ENCODE measurements around the gene COL18A1. TPM values are rescaled to one million over a fixed set of nuclear protein-coding genes. Genes with fewer than 3 reads are reported as not detected.

Gene COL18A1
- total RNA-seq, 1 experiment from 2014 or later = 3.3 TPM

- Histone ChIP-seq H3K27ac (ENCODE audit: low read depth, low read length, poor library complexity, severe bottlenecking) (no peak overlapping the region), H3K4me3 (ENCODE audit: low read depth, low read length, poor library complexity, severe bottlenecking) (no peak overlapping the region), H3K36me3 (ENCODE audit: insufficient read depth, low read length, poor library complexity, severe bottlenecking) (no peaks in the 10 kb centered on the region), H3K4me1 (ENCODE audit: insufficient read depth, low read length, poor library complexity, severe bottlenecking) (no peaks in the 10 kb centered on the region), H3K27me3 (replicated peaks; ENCODE audit: insufficient read depth, low read depth, low read length, poor library complexity) (no peaks in the 10 kb centered on the region), H3K9me3 (ENCODE audit: low read depth, low read length, poor library complexity, severe bottlenecking) (no peaks in the 10 kb centered on the region)
- TF ChIP-seq CTCF (conservative IDR thresholded peaks at IDR 0.05; ENCODE audit: low read depth, low read length) (no peak), EZH2 (IDR thresholded peaks at IDR 0.05; ENCODE audit: borderline replicate concordance, low read depth, low read length, poor library complexity, severe bottlenecking) (no peak)
- BruUV-seq (replicated peaks) = no TSS peak
- intact Hi-C loops (cut with micrococcal nuclease; ENCODE audit: unreplicated experiment) = no loop called here
- ChIA-PET CTCF (no interaction called here), POLR2A (ENCODE audit: low non-redundant PET) (no interaction called here)
- no peak for DNase-seq (ENCODE audit: low spot score)
Observed at GRCh38 chr21:45432575-45433255, 27.8 kb downstream of the COL18A1 start.

- no peak for DNase-seq (ENCODE audit: low spot score)
- ChIA-PET CTCF (no interaction called here), POLR2A (ENCODE audit: low non-redundant PET) (no interaction called here)
- Histone ChIP-seq H3K4me1 (ENCODE audit: insufficient read depth, low read length, poor library complexity, severe bottlenecking) (no peaks in the 10 kb centered on the region), H3K27ac (ENCODE audit: low read depth, low read length, poor library complexity, severe bottlenecking) (no peak overlapping the region), H3K9me3 (ENCODE audit: low read depth, low read length, poor library complexity, severe bottlenecking) (no peaks in the 10 kb centered on the region), H3K27me3 (replicated peaks; ENCODE audit: insufficient read depth, low read depth, low read length, poor library complexity) (no peaks in the 10 kb centered on the region), H3K4me3 (ENCODE audit: low read depth, low read length, poor library complexity, severe bottlenecking) (no peak overlapping the region), H3K36me3 (ENCODE audit: insufficient read depth, low read length, poor library complexity, severe bottlenecking) (no peaks in the 10 kb centered on the region)
- intact Hi-C loops (cut with micrococcal nuclease; ENCODE audit: unreplicated experiment) = no loop called here
- TF ChIP-seq EZH2 (IDR thresholded peaks at IDR 0.05; ENCODE audit: borderline replicate concordance, low read depth, low read length, poor library complexity, severe bottlenecking) (no peak), CTCF (conservative IDR thresholded peaks at IDR 0.05; ENCODE audit: low read depth, low read length) (no peak)
- no TSS peak for BruUV-seq (replicated peaks)
Observed at GRCh38 chr21:45433301-45433700, 28.3 kb downstream of the COL18A1 start.

GRCh38 chr21:45433911-45434644 is 29.1 kb downstream of the COL18A1 start:
- CTCF ChIA-PET = interaction anchor here (0.5 kb wide), 1 partner anchor 146 kb away, joined by 6 read pairs; the partner anchor contains the start of gene POFUT2
- no TSS peak for BruUV-seq (replicated peaks)
- no peak overlapping the region for H3K27ac ChIP-seq (ENCODE audit: low read depth, low read length, poor library complexity, severe bottlenecking)
- H3K4me3 ChIP-seq (ENCODE audit: low read depth, low read length, poor library complexity, severe bottlenecking) = no peak overlapping the region
- intact Hi-C loops (cut with micrococcal nuclease; ENCODE audit: unreplicated experiment) = no loop called here
- no peaks in the 10 kb centered on the region for H3K27me3 ChIP-seq (replicated peaks; ENCODE audit: insufficient read depth, low read depth, low read length, poor library complexity)
- TF ChIP-seq CTCF (conservative IDR thresholded peaks at IDR 0.05; ENCODE audit: low read depth, low read length) (no peak), EZH2 (IDR thresholded peaks at IDR 0.05; ENCODE audit: borderline replicate concordance, low read depth, low read length, poor library complexity, severe bottlenecking) (no peak)
- no peak for DNase-seq (ENCODE audit: low spot score)
- H3K36me3 ChIP-seq (ENCODE audit: insufficient read depth, low read length, poor library complexity, severe bottlenecking) = no peaks in the 10 kb centered on the region
- H3K9me3 ChIP-seq (ENCODE audit: low read depth, low read length, poor library complexity, severe bottlenecking) = no peaks in the 10 kb centered on the region
- peaks cover 5% of the 10 kb centered on the region for H3K4me1 ChIP-seq (ENCODE audit: insufficient read depth, low read length, poor library complexity, severe bottlenecking)
- POLR2A ChIA-PET (ENCODE audit: low non-redundant PET) = no interaction called here
